Panc1 (cell line): ENCODE data around the gene COPZ1. TPM values are rescaled to one million over a fixed set of nuclear protein-coding genes. Genes with fewer than 3 reads are reported as not detected.

Experiments
- ATAC-seq: fragments of 200-7000 bp; cut with Tn5 transposase; 2 replicates; pipeline ENCODE4 v1.9.1; 2020; ENCODE audit warnings: mild to moderate bottlenecking, moderate library complexity
- BruUV-seq: library from RNA; stranded (reverse); fragments of 400-500 nt; replicated peaks from 2 replicates; lab custom pipeline; 2021; lab: Mats Ljungman, UMichigan
- CTCF ChIA-PET: fragments of 300-600 bp; sonication (Branson Sonifier 250); formaldehyde crosslinking; loops from one replicate; lab custom pipeline; 2022; ENCODE audit warnings: antibody characterized with exemption; lab: Charles Lee
- POLR2A ChIA-PET: fragments of 300-600 bp; sonication (Branson Sonifier 250); formaldehyde crosslinking; loops from one replicate; lab custom pipeline; 2022; ENCODE audit warnings: antibody characterized with exemption; lab: Charles Lee
- DNase-seq: peaks from one replicate; pipeline ENCODE4 v3.0.0-alpha.2; 2010; ENCODE audit warnings: low read depth, low spot score
- H3K27ac ChIP-seq: 2 replicates; pipeline ENCODE4 v1.5.1; 2011; ENCODE audit warnings: mild to moderate bottlenecking, low read length, inconsistent platforms
- H3K27me3 ChIP-seq: fragments of 200-500 bp; sonication (Bioruptor generic); 2 replicates; pipeline ENCODE4 v1.6.0; 2014; ENCODE audit warnings: low read length, inconsistent platforms; ENCODE audit not compliant: control insufficient read depth, insufficient read depth
- H3K36me3 ChIP-seq: fragments of 200-500 bp; sonication (Bioruptor generic); 2 replicates; pipeline ENCODE4 v1.5.1; 2014; ENCODE audit warnings: inconsistent platforms, mild to moderate bottlenecking, low read length, moderate library complexity; ENCODE audit not compliant: control insufficient read depth, insufficient read depth
- H3K4me1 ChIP-seq: 2 replicates; pipeline ENCODE4 v1.5.1; 2011; ENCODE audit warnings: inconsistent platforms, mild to moderate bottlenecking, low read length, moderate library complexity; ENCODE audit not compliant: control insufficient read depth, insufficient read depth
- H3K4me3 ChIP-seq, 2 experiments: 2 replicates each; pipeline ENCODE4 v1.5.1; 2011 to 2012; ENCODE audit warnings: low read depth in 2 of 2, low read length in 2 of 2, mild to moderate bottlenecking in 2 of 2, inconsistent platforms in 1 of 2, moderate library complexity in 1 of 2
- H3K9me3 ChIP-seq: fragments of 200-500 bp; sonication (Bioruptor generic); 2 replicates; pipeline ENCODE4 v1.5.1; 2014; ENCODE audit warnings: low read depth, mild to moderate bottlenecking, inconsistent platforms, low read length, moderate library complexity; ENCODE audit not compliant: control insufficient read depth, insufficient read depth
- POLR2AphosphoS5 ChIP-seq: IDR thresholded peaks from 2 replicates; pipeline ENCODE4 v1.6.1; 2012; ENCODE audit warnings: mild to moderate bottlenecking, low read depth, low read length, moderate library complexity
- REST ChIP-seq, 2 experiments: IDR thresholded peaks; 2 replicates each; pipeline ENCODE4 v1.6.1; 2011 to 2012; ENCODE audit warnings: low read depth in 2 of 2, control low read depth in 1 of 2, low read length in 1 of 2, mild to moderate bottlenecking in 1 of 2, moderate library complexity in 1 of 2; ENCODE audit not compliant: insufficient read depth in 1 of 2
- SIN3A ChIP-seq: IDR thresholded peaks from 2 replicates; pipeline ENCODE4 v1.6.1; 2012; ENCODE audit warnings: low read depth, mild to moderate bottlenecking, low read length, moderate library complexity, borderline replicate concordance; ENCODE audit not compliant: insufficient read depth
- TCF7L2 ChIP-seq: IDR thresholded peaks from 2 replicates; pipeline ENCODE4 v1.6.1; 2011; ENCODE audit warnings: mild to moderate bottlenecking, low read depth, low read length, inconsistent platforms
- in situ Hi-C: cut with HindIII; loops from 2 replicates; pipeline ENCODE4 v1.10.0; 2016; ENCODE audit warnings: low sequenced_read_pairs, low pct_unique_long_range_greater_than_20kb
- intact Hi-C: fragments of 100-400 bp; cut with micrococcal nuclease; formaldehyde crosslinking; loops from one replicate; pipeline ENCODE4 v1.10.0; 2022; ENCODE audit not compliant: unreplicated experiment
- microRNA-seq: library from miRNA; unstranded; fragments of <30 nt; microRNA quantifications from one replicate; pipeline ENCODE4 v1.1.0, GENCODE V29; 2020; ENCODE audit not compliant: unreplicated experiment
- total RNA-seq: library from RNA; stranded (reverse); gene quantifications from one replicate; pipeline ENCODE4 v1.2.1, GENCODE V29; 2021; ENCODE audit not compliant: unreplicated experiment
- TF ChIP-seq, protein P1 (sequence below): fragments of 450-650 bp; IDR thresholded peaks from 2 replicates; pipeline ENCODE4 v1.5.1; 2017; ENCODE audit warnings: mild to moderate bottlenecking

The COPZ1 gene
- total RNA-seq, 1 experiment from 2014 or later, result 175 TPM

DNA sequence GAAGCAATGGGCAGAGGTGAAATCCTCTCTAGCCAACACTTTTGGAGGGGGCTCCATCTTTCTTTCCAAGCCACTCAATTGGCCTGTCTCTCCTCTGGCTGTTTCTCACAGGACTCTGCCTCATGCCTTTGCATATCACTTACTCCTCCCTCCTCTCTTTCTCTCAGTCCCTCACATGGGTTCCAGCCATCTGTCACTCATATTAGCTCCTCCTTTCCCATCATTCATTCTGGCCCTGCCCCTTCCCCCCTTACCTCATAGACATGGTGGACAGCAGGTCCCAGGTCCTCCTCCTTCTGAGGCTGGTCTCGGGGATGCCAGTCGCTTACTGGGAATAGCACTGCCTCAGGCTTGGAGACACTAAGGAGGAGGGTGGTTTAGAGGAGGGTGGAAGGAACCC lies 76.2 kb downstream of the COPZ1 start:
- Histone ChIP-seq H3K27me3 (no peaks in the 10 kb centered on the region), H3K4me1 (no peaks in the 10 kb centered on the region), H3K4me3 (no peak overlapping the region), H3K27ac (no peak overlapping the region), H3K36me3 (peaks cover 7% of the 10 kb centered on the region), H3K9me3 (no peaks in the 10 kb centered on the region)
- TF ChIP-seq SIN3A (no peak), REST (IDR thresholded peaks at IDR 0.05; ENCODE audit: insufficient read depth in 1 of 2, low read depth in 2 of 2, low read length in 1 of 2) (no peak), POLR2AphosphoS5 (no peak), TCF7L2 (no peak)
- TF ChIP-seq, protein P1, sequence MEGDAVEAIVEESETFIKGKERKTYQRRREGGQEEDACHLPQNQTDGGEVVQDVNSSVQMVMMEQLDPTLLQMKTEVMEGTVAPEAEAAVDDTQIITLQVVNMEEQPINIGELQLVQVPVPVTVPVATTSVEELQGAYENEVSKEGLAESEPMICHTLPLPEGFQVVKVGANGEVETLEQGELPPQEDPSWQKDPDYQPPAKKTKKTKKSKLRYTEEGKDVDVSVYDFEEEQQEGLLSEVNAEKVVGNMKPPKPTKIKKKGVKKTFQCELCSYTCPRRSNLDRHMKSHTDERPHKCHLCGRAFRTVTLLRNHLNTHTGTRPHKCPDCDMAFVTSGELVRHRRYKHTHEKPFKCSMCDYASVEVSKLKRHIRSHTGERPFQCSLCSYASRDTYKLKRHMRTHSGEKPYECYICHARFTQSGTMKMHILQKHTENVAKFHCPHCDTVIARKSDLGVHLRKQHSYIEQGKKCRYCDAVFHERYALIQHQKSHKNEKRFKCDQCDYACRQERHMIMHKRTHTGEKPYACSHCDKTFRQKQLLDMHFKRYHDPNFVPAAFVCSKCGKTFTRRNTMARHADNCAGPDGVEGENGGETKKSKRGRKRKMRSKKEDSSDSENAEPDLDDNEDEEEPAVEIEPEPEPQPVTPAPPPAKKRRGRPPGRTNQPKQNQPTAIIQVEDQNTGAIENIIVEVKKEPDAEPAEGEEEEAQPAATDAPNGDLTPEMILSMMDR, result no peak
- CTCF ChIA-PET, result no interaction called here
- in situ Hi-C loops, result no loop called here
- BruUV-seq, result no TSS peak
- intact Hi-C loops, result no loop called here
- DNase-seq (no peak), ATAC-seq (no peak)
- POLR2A ChIA-PET, result no interaction called here

Small RNAs within 50 kb of the gene (microRNA-seq; reads per million reads assigned to microRNA genes)
- 614 reads per million, percentile 75 among the genes with 10 or more reads in this experiment for gene MIR148B

Other genes starting within 250 kb of the COPZ1 start
- 43.3 TPM for gene SMUG1, start 136.1 kb upstream of the COPZ1 start, total RNA-seq
- gene CBX5, start 45.0 kb upstream of the COPZ1 start, total RNA-seq, result 130 TPM
- gene HNRNPA1, start 44.4 kb upstream of the COPZ1 start, total RNA-seq, result 689 TPM
- 0.26 TPM for gene NFE2, start 24.1 kb upstream of the COPZ1 start, total RNA-seq
- gene GPR84, start 39.4 kb downstream of the COPZ1 start, total RNA-seq, result not detected
- 5.9 TPM for gene ZNF385A, start 59.6 kb downstream of the COPZ1 start, total RNA-seq
- 75.8 TPM for gene ITGA5, start 94.1 kb downstream of the COPZ1 start, total RNA-seq
- 0.49 TPM for gene GTSF1, start 148.5 kb downstream of the COPZ1 start, total RNA-seq
- 0.33 TPM for gene NCKAP1L, start 172.6 kb downstream of the COPZ1 start, total RNA-seq
- gene PDE1B, start 224.5 kb downstream of the COPZ1 start, total RNA-seq, result not detected